ENCODE measurements around the gene TBC1D2B. TPM values are rescaled to one million over a fixed set of nuclear protein-coding genes. Genes with fewer than 3 reads are reported as not detected.

Gene TBC1D2B
- total RNA-seq, 4 donors from 2014 or later, result 4.7 to 9.6 (median 8.1) TPM

- no peak for DNase-seq
- Histone ChIP-seq H3K36me3 (no peaks in the 10 kb centered on the region), H3K27ac (no peak overlapping the region), H3K4me3 (no peak overlapping the region), H3K27me3 (no peaks in the 10 kb centered on the region), H3K9me3 (no peaks in the 10 kb centered on the region), H3K4me1 (peaks cover 31 to 33% of the 10 kb centered on the region in 2 donors)
- in situ Hi-C loops (cut with MboI; ENCODE audit: low sequenced_read_pairs in 4 of 4), result no loop called here
- TF ChIP-seq, protein P1, sequence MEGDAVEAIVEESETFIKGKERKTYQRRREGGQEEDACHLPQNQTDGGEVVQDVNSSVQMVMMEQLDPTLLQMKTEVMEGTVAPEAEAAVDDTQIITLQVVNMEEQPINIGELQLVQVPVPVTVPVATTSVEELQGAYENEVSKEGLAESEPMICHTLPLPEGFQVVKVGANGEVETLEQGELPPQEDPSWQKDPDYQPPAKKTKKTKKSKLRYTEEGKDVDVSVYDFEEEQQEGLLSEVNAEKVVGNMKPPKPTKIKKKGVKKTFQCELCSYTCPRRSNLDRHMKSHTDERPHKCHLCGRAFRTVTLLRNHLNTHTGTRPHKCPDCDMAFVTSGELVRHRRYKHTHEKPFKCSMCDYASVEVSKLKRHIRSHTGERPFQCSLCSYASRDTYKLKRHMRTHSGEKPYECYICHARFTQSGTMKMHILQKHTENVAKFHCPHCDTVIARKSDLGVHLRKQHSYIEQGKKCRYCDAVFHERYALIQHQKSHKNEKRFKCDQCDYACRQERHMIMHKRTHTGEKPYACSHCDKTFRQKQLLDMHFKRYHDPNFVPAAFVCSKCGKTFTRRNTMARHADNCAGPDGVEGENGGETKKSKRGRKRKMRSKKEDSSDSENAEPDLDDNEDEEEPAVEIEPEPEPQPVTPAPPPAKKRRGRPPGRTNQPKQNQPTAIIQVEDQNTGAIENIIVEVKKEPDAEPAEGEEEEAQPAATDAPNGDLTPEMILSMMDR (IDR thresholded peaks at IDR 0.05 in 4 of 5, conservative IDR thresholded peaks at IDR 0.05 in 1 of 5), result no peak
- no peak for TF ChIP-seq POLR2A (IDR thresholded peaks at IDR 0.05)
- ATAC-seq, result no peak
- intact Hi-C loops (cut with DNase I; ENCODE audit: low total_unique reads), result no loop called here
Observed at GRCh38 chr15:78037328-78037727, 40.2 kb downstream of the TBC1D2B start.

DNA sequence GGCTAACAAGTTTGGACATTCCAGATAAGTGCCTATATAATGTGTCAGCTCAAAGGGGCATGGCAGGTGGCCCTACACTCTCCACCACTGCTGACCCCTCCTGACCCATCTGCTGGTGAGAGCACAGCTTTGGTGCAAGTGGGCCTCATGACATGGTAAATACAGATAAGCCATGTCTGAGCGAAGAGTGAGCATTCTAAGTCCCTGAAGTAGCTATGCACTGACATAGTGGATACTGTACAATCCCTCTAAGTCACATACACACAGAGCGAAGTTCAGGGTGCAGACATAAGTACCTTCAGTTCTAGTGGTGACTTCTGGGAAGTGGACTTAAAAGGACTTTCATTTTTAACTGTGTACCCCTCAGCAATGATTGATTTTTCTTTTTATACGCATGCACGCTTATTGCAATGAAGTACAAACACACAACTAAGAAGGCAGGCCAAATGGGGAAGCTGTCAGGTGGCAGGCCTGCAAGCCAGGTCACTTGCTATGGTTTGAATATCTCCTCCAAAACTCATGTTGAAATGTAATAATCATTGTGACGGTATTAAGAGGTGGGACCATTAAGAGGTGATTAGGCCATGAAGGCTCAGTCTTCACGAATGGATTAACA is 41.5 kb downstream of the TBC1D2B start:
- Histone ChIP-seq H3K4me1 (peaks cover 31 to 33% of the 10 kb centered on the region in 2 donors), H3K9me3 (no peaks in the 10 kb centered on the region), H3K4me3 (no peak overlapping the region), H3K27me3 (no peaks in the 10 kb centered on the region), H3K27ac (no peak overlapping the region), H3K36me3 (no peaks in the 10 kb centered on the region)
- intact Hi-C loops (cut with DNase I; ENCODE audit: low total_unique reads), result no loop called here
- TF ChIP-seq, protein P1 (IDR thresholded peaks at IDR 0.05 in 4 of 5, conservative IDR thresholded peaks at IDR 0.05 in 1 of 5), result no peak
- no peak for TF ChIP-seq POLR2A (IDR thresholded peaks at IDR 0.05)
- DNase-seq, result no peak
- in situ Hi-C loops (cut with MboI; ENCODE audit: low sequenced_read_pairs in 4 of 4), result no loop called here
- no peak for ATAC-seq

DNA sequence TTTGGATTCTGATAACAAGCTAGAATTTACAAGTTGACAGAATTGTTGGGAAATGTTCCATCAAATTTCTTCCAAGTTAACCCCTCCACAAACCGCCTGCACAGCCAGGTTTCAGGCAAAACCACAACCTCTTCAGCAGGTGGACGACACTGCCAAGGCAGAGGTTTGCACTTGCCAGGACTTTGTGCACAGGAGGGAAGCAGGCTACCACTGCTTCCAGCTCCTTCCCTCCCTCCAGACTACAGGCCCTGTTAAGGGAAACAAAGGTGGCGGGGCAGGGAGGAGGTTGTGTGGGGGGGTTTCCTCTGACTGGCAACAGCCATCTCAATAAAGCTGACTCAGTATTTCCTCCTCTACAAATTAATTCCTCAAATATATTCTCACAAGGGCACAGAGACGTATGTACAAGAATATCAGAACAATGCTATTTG is 42.2 kb downstream of the TBC1D2B start:
- intact Hi-C loops (cut with DNase I; ENCODE audit: low total_unique reads) (no loop called here), in situ Hi-C loops (cut with MboI; ENCODE audit: low sequenced_read_pairs in 4 of 4) (no loop called here)
- no peaks in the 10 kb centered on the region for H3K27me3 ChIP-seq

GRCh38 chr15:78034495-78035191 is 42.9 kb downstream of the TBC1D2B start:
- in situ Hi-C loops (cut with MboI; ENCODE audit: low sequenced_read_pairs in 4 of 4), result no loop called here
- peaks cover 31 to 33% of the 10 kb centered on the region in 2 donors for H3K4me1 ChIP-seq
- intact Hi-C loops (cut with DNase I; ENCODE audit: low total_unique reads), result no loop called here
- DNase-seq (peak in 1 of 2 donors; percentile 44), ATAC-seq (peak; percentile 53 to 61)
- TF ChIP-seq, protein P1 (IDR thresholded peaks at IDR 0.05 in 4 of 5, conservative IDR thresholded peaks at IDR 0.05 in 1 of 5), result no peak
- H3K36me3 ChIP-seq, result no peaks in the 10 kb centered on the region
- H3K9me3 ChIP-seq, result no peaks in the 10 kb centered on the region
- H3K27ac ChIP-seq, result peak overlapping the region; percentile 22 to 41 (median 26)
- no peaks in the 10 kb centered on the region for H3K27me3 ChIP-seq
- no peak overlapping the region for H3K4me3 ChIP-seq

More for the DNA sequence above, 42.2 kb downstream of the TBC1D2B start:
- ATAC-seq (no peak), DNase-seq (no peak)
- TF ChIP-seq, protein P1 (IDR thresholded peaks at IDR 0.05 in 4 of 5, conservative IDR thresholded peaks at IDR 0.05 in 1 of 5), result no peak
- peak overlapping the region in 3 of 4 donors; percentile 22 to 41 (median 28) for H3K27ac ChIP-seq
- peaks cover 31 to 33% of the 10 kb centered on the region in 2 donors for H3K4me1 ChIP-seq
- no peaks in the 10 kb centered on the region for H3K36me3 ChIP-seq
- no peak overlapping the region for H3K4me3 ChIP-seq
- H3K9me3 ChIP-seq, result no peaks in the 10 kb centered on the region

Measured in gastrocnemius medialis (tissue), 4 donors.